ENCODE data around the gene ZNF621.

- no peak for TF ChIP-seq CTCF (IDR thresholded peaks at IDR 0.05)
- TF ChIP-seq POLR2A (IDR thresholded peaks at IDR 0.05), result no peak
Measured at GRCh38 chr3:40518848-40519247, 5.9 kb upstream of the ZNF621 start.
